Measurements from ENCODE around the gene MOCS2.

GRCh38 chr5:53071298-53071697, 38.3 kb downstream of the MOCS2 start:
- no peak for TF ChIP-seq CTCF (IDR thresholded peaks at IDR 0.05)
- no peak for TF ChIP-seq POLR2A (IDR thresholded peaks at IDR 0.05)

Data from uterus (tissue), 2 donors.